Endodermal cell (in vitro differentiated cells): ENCODE results near the gene TTLL5. TPM values are rescaled to one million over a fixed set of nuclear protein-coding genes. Genes with fewer than 3 reads are reported as not detected.

Experiments
- DNase-seq: peaks from one replicate; pipeline ENCODE4 v3.0.0-alpha.2; 2017
- H3K27ac ChIP-seq: 2 replicates; pipeline ENCODE4 v1.5.1; 2013; ENCODE audit warnings: mild to moderate bottlenecking, low read depth, low read length, moderate library complexity
- H3K27me3 ChIP-seq: 2 replicates; pipeline ENCODE4 v1.6.1; 2013; ENCODE audit warnings: mild to moderate bottlenecking, low read length, moderate library complexity; ENCODE audit not compliant: insufficient read depth, control insufficient read depth, poor library complexity, severe bottlenecking
- H3K36me3 ChIP-seq: 2 replicates; pipeline ENCODE4 v1.7.0; 2013; ENCODE audit warnings: mild to moderate bottlenecking, low read length, moderate library complexity; ENCODE audit not compliant: control insufficient read depth, insufficient read depth
- H3K4me1 ChIP-seq: one replicate; pipeline ENCODE4 v1.7.0; 2013; ENCODE audit warnings: low read length; ENCODE audit not compliant: control insufficient read depth, insufficient read depth
- H3K4me3 ChIP-seq: 2 replicates; pipeline ENCODE4 v1.5.1; 2013; ENCODE audit warnings: mild to moderate bottlenecking, low read length, moderate library complexity
- H3K9ac ChIP-seq: 2 replicates; pipeline ENCODE4 v1.6.1; 2013; ENCODE audit warnings: mild to moderate bottlenecking, low read length, moderate library complexity; ENCODE audit not compliant: poor library complexity, severe bottlenecking; ENCODE audit errors: extremely low read depth
- H3K9me3 ChIP-seq: 2 replicates; pipeline ENCODE4 v1.6.1; 2013; ENCODE audit warnings: mild to moderate bottlenecking, low read length, moderate library complexity; ENCODE audit not compliant: control insufficient read depth
- H3K27ac Mint-ChIP-seq: 2 replicates; pipeline ENCODE4 v1.8.0; 2020; ENCODE audit warnings: mixed read lengths
- H3K27me3 Mint-ChIP-seq: 2 replicates; pipeline ENCODE4 v1.8.0; 2021; ENCODE audit warnings: mild to moderate bottlenecking, mixed read lengths; ENCODE audit not compliant: insufficient read depth
- H3K36me3 Mint-ChIP-seq: 2 replicates; pipeline ENCODE4 v1.8.0; 2020; ENCODE audit warnings: low read depth, mixed read lengths
- H3K4me1 Mint-ChIP-seq: 2 replicates; pipeline ENCODE4 v1.8.0; 2020; ENCODE audit warnings: mixed read lengths
- H3K4me3 Mint-ChIP-seq: 2 replicates; pipeline ENCODE4 v1.8.0; 2020; ENCODE audit warnings: mild to moderate bottlenecking, moderate library complexity, mixed read lengths
- H3K9me3 Mint-ChIP-seq: 2 replicates; pipeline ENCODE4 v1.8.0; 2020; ENCODE audit warnings: mild to moderate bottlenecking, mixed read lengths
- WGBS, 2 experiments: methylation state at CpG; one replicate each; pipeline versions ENCODE4 v1.1.5 to v1.1.7; 2013; ENCODE audit warnings: missing lambda C conversion rate in 2 of 2, mixed read lengths in 1 of 2; ENCODE audit not compliant: insufficient coverage in 1 of 2, insufficient read length in 1 of 2; 5-methylcytosine and 5-hydroxymethylcytosine counted together
- total RNA-seq, 2 donors: library from RNA; stranded (reverse); fragmentation: NEBNext Ultra II Directional in 1 of 2; extraction: Animal tissue kit (Norgen Biotek cat#: 25700) in 1 of 2; gene quantifications; 2 replicates in 1 of 2; 3 replicates in 1 of 2; pipeline ENCODE4 v1.2.1, GENCODE V29; 2021
- TF ChIP-seq, protein P1 (sequence below): fragments of 200-600 bp; sonication (generic); conservative IDR thresholded peaks from 2 replicates; pipeline ENCODE4 v1.5.0; 2021; ENCODE audit warnings: antibody characterized with exemption, mild to moderate bottlenecking

Gene TTLL5
- total RNA-seq, 2 donors from 2014 or later = 50.5 to 54.2 TPM

DNA sequence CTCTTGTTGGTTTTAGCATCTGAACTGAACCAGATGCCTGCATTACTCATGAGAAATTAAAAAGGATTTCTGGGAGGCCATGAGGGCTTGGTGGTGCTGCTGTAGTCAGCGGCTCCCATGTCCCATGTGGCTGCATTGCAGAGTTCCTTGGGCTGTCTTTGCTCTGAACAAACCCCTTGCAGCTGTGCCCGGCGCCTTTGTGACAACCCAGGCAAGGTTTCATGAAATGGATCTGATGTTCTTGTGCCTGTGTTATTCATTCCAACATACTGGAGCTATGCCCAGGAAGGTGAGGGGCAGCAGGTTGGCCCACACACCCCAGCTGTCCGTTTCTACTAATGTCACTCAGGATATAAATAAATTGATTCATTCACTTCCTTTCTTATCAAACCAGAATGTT is 280.0 kb downstream of the TTLL5 start:
- Histone ChIP-seq H3K4me1 (no peaks in the 10 kb centered on the region), H3K27ac (no peak overlapping the region), H3K9me3 (no peaks in the 10 kb centered on the region), H3K4me3 (no peak overlapping the region), H3K36me3 (no peaks in the 10 kb centered on the region), H3K27me3 (no peaks in the 10 kb centered on the region), H3K9ac (no peak overlapping the region)
- Mint-ChIP-seq H3K4me3 (no peak overlapping the region), H3K27ac (no peak overlapping the region), H3K4me1 (peaks cover 9% of the 10 kb centered on the region), H3K27me3 (no peaks in the 10 kb centered on the region), H3K36me3 (peaks cover 19% of the 10 kb centered on the region), H3K9me3 (no peaks in the 10 kb centered on the region)
- TF ChIP-seq, protein P1, sequence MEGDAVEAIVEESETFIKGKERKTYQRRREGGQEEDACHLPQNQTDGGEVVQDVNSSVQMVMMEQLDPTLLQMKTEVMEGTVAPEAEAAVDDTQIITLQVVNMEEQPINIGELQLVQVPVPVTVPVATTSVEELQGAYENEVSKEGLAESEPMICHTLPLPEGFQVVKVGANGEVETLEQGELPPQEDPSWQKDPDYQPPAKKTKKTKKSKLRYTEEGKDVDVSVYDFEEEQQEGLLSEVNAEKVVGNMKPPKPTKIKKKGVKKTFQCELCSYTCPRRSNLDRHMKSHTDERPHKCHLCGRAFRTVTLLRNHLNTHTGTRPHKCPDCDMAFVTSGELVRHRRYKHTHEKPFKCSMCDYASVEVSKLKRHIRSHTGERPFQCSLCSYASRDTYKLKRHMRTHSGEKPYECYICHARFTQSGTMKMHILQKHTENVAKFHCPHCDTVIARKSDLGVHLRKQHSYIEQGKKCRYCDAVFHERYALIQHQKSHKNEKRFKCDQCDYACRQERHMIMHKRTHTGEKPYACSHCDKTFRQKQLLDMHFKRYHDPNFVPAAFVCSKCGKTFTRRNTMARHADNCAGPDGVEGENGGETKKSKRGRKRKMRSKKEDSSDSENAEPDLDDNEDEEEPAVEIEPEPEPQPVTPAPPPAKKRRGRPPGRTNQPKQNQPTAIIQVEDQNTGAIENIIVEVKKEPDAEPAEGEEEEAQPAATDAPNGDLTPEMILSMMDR = no peak
- WGBS, 2 experiments = 93 to 100% methylated on average over 2 to 4 of the region's 4 CpGs
- DNase-seq = no peak

DNA sequence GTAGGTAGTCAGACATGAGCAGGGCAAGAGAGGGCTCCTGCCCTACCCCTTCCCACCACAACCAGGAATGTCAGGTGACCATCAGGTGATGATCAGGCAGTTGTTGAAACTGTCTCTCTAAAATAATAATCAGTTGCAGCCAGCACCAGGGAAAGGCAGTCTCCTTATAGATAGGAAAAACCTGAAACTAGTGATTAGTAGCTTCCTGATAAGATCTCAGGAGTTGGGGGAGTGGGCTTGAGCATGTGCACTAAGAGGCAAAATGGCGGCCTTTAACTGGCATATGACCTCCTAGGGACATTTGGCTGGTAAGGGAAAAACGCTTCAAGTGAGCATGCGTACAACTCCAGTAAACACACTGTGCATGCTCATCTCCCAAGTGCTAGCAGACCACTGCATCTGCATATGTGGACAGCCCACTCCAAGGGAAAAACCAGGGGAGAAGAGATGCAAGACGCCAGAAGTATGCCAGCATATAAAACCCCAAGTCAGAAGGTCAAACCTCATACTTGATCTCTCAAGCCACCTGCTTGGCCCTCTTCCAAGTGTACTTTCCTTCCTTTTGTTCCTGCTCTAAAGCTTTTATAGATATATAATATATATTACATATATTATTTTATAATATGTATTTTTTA is 283.7 kb downstream of the TTLL5 start:
- H3K4me1 ChIP-seq = no peaks in the 10 kb centered on the region
- H3K4me1 Mint-ChIP-seq = peaks cover 3% of the 10 kb centered on the region
- H3K27ac Mint-ChIP-seq = no peak overlapping the region
- no peak overlapping the region for H3K9ac ChIP-seq
- 93 to 97% methylated on average over 4 of the region's 4 CpGs for WGBS, 2 experiments
- no peak overlapping the region for H3K4me3 ChIP-seq
- H3K9me3 ChIP-seq = no peaks in the 10 kb centered on the region
- H3K9me3 Mint-ChIP-seq = no peaks in the 10 kb centered on the region
- no peak for DNase-seq
- no peaks in the 10 kb centered on the region for H3K27me3 ChIP-seq
- TF ChIP-seq, protein P1 = no peak
- H3K36me3 Mint-ChIP-seq = peaks cover 17% of the 10 kb centered on the region
- no peaks in the 10 kb centered on the region for H3K27me3 Mint-ChIP-seq
- H3K4me3 Mint-ChIP-seq = no peak overlapping the region
- no peak overlapping the region for H3K27ac ChIP-seq
- no peaks in the 10 kb centered on the region for H3K36me3 ChIP-seq

DNA sequence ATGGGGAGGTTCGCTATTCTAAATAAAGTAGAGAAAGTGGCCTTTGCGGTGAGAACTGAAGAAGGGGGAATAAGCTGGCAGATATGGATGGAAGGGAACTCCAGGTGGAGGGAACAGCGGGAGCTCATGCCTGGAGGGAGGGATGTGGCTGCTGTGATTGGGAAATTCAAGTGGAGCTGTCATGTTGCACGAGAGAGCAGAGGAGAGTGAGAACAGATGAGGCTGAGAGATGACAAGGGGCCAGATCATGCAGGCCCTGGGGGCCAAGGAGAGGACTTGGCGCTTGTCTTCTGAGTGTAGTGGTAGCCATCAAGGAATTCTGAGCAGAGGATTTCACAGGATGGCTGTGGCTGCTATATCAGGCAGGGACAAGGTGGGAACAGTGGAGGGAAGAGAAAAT is 285.7 kb downstream of the TTLL5 start:
- DNase-seq = no peak
- no peak overlapping the region for H3K27ac ChIP-seq
- peaks cover 16% of the 10 kb centered on the region for H3K36me3 Mint-ChIP-seq
- H3K4me3 Mint-ChIP-seq = no peak overlapping the region
- H3K27me3 ChIP-seq = no peaks in the 10 kb centered on the region
- peaks cover 3% of the 10 kb centered on the region for H3K4me1 Mint-ChIP-seq
- no peak overlapping the region for H3K9ac ChIP-seq
- no peaks in the 10 kb centered on the region for H3K9me3 ChIP-seq
- peaks cover 1% of the 10 kb centered on the region for H3K36me3 ChIP-seq
- TF ChIP-seq, protein P1 = no peak
- H3K9me3 Mint-ChIP-seq = no peaks in the 10 kb centered on the region
- H3K4me1 ChIP-seq = no peaks in the 10 kb centered on the region
- no peak overlapping the region for H3K4me3 ChIP-seq
- H3K27ac Mint-ChIP-seq = no peak overlapping the region
- no peaks in the 10 kb centered on the region for H3K27me3 Mint-ChIP-seq
- WGBS, 2 experiments = 84% methylated on average over 3 to 5 of the region's 5 CpGs
